ENCODE data around the gene TSPEAR. TPM values are rescaled to one million over a fixed set of nuclear protein-coding genes. Genes with fewer than 3 reads are reported as not detected.

Gene TSPEAR
- total and polyA plus RNA-seq, 4 experiments from 2014 or later = 0.07 TPM; not detected in 3

DNA sequence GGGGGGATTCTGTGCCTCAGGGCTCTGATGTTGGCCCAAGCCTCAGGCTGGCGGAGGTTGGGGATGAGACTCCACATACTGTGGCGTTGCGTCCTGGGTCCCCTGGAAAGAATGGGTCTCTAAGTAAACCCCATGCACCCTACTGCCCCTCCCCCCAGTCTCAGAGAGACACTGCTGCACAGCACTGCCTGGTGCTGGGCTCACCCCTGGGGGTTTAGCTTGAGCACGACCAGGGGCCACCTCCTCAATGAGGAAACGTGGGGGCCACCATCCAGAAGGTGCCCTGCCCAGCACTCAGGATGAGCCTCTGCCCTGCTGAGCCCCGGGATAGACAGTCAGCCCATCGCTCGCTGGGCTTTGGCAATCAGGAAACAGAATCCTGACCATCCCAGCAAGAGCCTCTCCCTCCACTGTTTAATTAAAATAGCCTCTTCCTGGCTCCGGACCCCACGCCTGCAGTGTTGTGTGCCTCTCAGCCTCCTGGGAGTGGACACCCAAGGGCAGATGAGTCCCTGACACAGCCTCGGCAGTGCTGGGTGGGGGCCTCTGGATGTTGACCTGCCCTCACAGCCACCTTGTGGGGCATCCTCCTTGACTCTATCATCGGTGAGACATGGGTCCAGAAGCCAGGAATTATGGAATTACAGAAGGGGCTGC, 141.4 kb downstream of the TSPEAR start:
- Histone ChIP-seq H3K36me3 (ENCODE audit: insufficient read depth, low read length) (no peaks in the 10 kb centered on the region), H3K4me3 (ENCODE audit: low read length in 2 of 2) (no peak overlapping the region), H3K9me3 (ENCODE audit: control insufficient read depth in 1 of 2, low read length in 2 of 2) (no peaks in the 10 kb centered on the region), H3K27me3 (ENCODE audit: insufficient read depth, low read length) (no peaks in the 10 kb centered on the region), H3K27ac (ENCODE audit: low read depth, low read length) (no peak overlapping the region), H3K4me1 (ENCODE audit: insufficient read depth, low read length) (peaks cover 7% of the 10 kb centered on the region)
- ChIA-PET POLR2A (ENCODE audit: partially characterized antibody) (no interaction called here), CTCF (ENCODE audit: partially characterized antibody) (interaction anchor here (0.6 kb wide), 1 partner anchor 13 kb away, joined by 3 read pairs; no protein-coding TSS in a partner anchor)
- H3K4me3 Mint-ChIP-seq = no peak overlapping the region
- peaks cover 5 to 14% (median 8%) of the 10 kb centered on the region in 4 donors for H3K4me1 Mint-ChIP-seq
- H3K9me3 Mint-ChIP-seq = peaks cover 0 to 6% (median 1%) of the 10 kb centered on the region in 8 donors
- H3K36me3 Mint-ChIP-seq = no peaks in the 10 kb centered on the region
- DNase-seq = no peak
- intact Hi-C loops (cut with micrococcal nuclease) = no loop called here
- no peak overlapping the region for H3K27ac Mint-ChIP-seq
- H3K27me3 Mint-ChIP-seq = peaks cover 3 to 7% of the 10 kb centered on the region in 2 donors

DNA sequence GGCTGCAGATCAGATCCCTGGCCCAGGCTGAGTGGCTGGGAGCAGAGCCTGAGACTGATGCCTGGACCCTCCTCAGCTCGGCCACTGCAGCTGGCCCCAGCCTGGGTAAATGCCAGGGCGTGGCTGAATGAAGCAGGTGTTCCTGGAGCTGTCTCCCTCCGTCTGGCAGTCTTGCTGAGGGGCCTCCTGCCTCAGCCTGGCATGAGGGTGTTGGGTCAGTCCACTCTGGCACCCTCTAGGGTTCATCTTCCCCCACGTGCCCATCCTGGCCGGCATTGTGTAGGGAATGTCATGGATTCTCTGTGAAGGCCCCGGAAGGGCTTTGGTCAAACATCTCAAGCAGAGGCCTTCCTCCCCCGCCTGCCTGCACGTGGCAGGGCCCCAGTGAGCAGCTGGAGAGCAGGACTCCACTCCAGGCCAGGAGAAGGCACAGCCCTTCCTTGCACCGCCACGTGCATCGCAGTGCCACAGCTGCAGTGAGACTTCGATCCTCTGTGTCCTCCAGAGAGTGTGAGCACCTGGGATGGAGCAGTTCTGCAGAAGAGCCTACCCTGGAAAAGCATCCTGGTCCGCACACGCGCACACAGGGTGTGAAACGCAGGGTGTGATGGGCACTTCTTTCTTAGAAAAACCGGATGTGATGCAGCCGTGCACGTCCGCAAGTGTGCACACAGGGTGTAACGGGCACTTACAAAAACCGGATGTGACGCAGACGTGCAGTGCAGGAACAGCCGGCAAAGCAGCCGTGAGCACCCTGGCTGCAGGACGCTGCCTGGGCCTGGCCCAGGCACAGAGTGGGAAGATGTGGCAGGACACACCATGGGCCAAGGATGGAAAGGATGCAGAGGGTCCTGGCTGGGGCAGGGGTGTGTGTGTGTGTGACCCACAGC, 142.5 kb downstream of the TSPEAR start:
- Histone ChIP-seq H3K4me1 (ENCODE audit: insufficient read depth, low read length) (peaks cover 13% of the 10 kb centered on the region), H3K27me3 (ENCODE audit: insufficient read depth, low read length) (no peaks in the 10 kb centered on the region), H3K4me3 (ENCODE audit: low read length in 2 of 2) (no peak overlapping the region), H3K27ac (ENCODE audit: low read depth, low read length) (no peak overlapping the region), H3K36me3 (ENCODE audit: insufficient read depth, low read length) (no peaks in the 10 kb centered on the region), H3K9me3 (ENCODE audit: control insufficient read depth in 1 of 2, low read length in 2 of 2) (no peaks in the 10 kb centered on the region)
- DNase-seq = no peak
- ChIA-PET CTCF (ENCODE audit: partially characterized antibody) (interaction anchor here (1.1 kb wide), 1 partner anchor 173 kb away, joined by 3 read pairs; no protein-coding TSS in a partner anchor), POLR2A (ENCODE audit: partially characterized antibody) (no interaction called here)
- H3K9me3 Mint-ChIP-seq = peaks cover 0 to 6% (median 1%) of the 10 kb centered on the region in 8 donors
- peak overlapping the region in 2 of 7 donors; percentile 48 to 76 for H3K27ac Mint-ChIP-seq
- H3K27me3 Mint-ChIP-seq = peaks cover 1 to 4% of the 10 kb centered on the region in 2 donors
- peak overlapping the region in 1 of 8 donors; percentile 42 for H3K4me3 Mint-ChIP-seq
- peaks cover 10 to 14% (median 11%) of the 10 kb centered on the region in 4 donors for H3K4me1 Mint-ChIP-seq
- H3K36me3 Mint-ChIP-seq = no peaks in the 10 kb centered on the region
- intact Hi-C loops (cut with micrococcal nuclease) = no loop called here

DNA sequence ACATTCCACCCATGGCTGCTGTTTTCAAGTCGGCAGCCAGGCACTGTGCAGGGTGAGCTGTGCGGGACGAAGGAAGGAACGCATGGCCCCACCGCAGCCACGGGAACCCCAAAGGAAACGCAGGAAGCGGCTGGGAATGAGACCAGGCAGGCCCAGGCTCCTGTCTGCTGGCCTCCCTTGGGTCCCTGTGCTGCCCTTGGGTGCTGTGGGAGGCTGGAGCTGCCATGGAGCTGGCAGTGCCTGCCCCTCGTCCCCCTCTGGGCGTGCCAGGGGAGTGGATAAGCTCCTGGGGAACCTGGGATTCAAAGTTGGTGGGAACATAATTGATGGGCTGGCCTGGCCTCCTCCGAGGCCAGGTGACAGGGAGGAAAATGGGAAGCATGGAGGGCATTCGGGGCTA, 143.1 kb downstream of the TSPEAR start:
- Histone ChIP-seq H3K27me3 (ENCODE audit: insufficient read depth, low read length) (no peaks in the 10 kb centered on the region), H3K36me3 (ENCODE audit: insufficient read depth, low read length) (no peaks in the 10 kb centered on the region), H3K9me3 (ENCODE audit: control insufficient read depth in 1 of 2, low read length in 2 of 2) (no peaks in the 10 kb centered on the region), H3K4me1 (ENCODE audit: insufficient read depth, low read length) (peaks cover 13% of the 10 kb centered on the region), H3K27ac (ENCODE audit: low read depth, low read length) (no peak overlapping the region), H3K4me3 (ENCODE audit: low read length in 2 of 2) (no peak overlapping the region)
- intact Hi-C loops (cut with micrococcal nuclease) = no loop called here
- no peak for DNase-seq
- H3K9me3 Mint-ChIP-seq = peaks cover 0 to 6% (median 2%) of the 10 kb centered on the region in 8 donors
- no peaks in the 10 kb centered on the region for H3K36me3 Mint-ChIP-seq
- CTCF ChIA-PET (ENCODE audit: partially characterized antibody) = interaction anchor here (1.1 kb wide), 1 partner anchor 174 kb away, joined by 3 read pairs; no protein-coding TSS in a partner anchor
- peaks cover 1 to 4% of the 10 kb centered on the region in 2 donors for H3K27me3 Mint-ChIP-seq
- peaks cover 10 to 14% (median 11%) of the 10 kb centered on the region in 4 donors for H3K4me1 Mint-ChIP-seq
- POLR2A ChIA-PET (ENCODE audit: partially characterized antibody) = no interaction called here
- no peak overlapping the region for H3K4me3 Mint-ChIP-seq
- no peak overlapping the region for H3K27ac Mint-ChIP-seq

DNA sequence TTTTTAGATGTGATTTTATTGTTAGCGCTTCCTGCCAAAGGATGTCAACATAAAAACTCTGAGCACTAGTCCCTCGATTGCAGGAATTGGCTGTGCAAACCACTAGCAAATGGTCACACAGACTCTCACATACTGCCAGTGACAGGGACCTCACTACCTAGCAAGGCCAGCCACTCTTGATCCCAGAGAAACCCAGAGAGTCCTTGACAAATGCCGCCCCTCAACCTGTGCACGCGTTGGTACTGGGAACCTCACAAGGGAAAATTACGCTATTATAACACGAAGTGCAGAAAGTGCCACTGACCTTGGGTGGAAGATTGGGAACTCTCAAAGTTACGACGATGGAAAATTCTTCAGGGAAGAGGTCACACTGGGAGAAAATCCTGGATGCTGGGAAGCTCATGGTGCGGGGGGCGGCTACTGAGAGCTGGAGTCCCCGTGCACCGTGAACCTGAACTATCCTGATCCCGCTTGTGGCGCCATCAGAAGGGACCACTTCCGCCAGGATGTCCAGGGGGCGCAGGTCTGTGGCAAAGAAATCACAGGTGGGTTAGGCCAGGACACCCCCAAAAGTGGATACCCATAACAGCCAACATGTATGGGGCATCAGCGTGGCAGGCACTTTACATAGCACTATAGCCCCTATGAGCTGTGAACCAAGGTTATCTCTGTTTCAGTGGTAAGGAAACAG, 143.7 kb downstream of the TSPEAR start:
- intact Hi-C loops (cut with micrococcal nuclease) = no loop called here
- H3K27me3 Mint-ChIP-seq = peaks cover 1 to 4% of the 10 kb centered on the region in 2 donors
- H3K4me1 ChIP-seq (ENCODE audit: insufficient read depth, low read length) = peaks cover 13% of the 10 kb centered on the region
- H3K27ac ChIP-seq (ENCODE audit: low read depth, low read length) = no peak overlapping the region
- no peaks in the 10 kb centered on the region for H3K27me3 ChIP-seq (ENCODE audit: insufficient read depth, low read length)
- H3K36me3 ChIP-seq (ENCODE audit: insufficient read depth, low read length) = no peaks in the 10 kb centered on the region
- no peaks in the 10 kb centered on the region for H3K9me3 ChIP-seq (ENCODE audit: control insufficient read depth in 1 of 2, low read length in 2 of 2)
- no peak overlapping the region for H3K4me3 Mint-ChIP-seq
- ChIA-PET POLR2A (ENCODE audit: partially characterized antibody) (no interaction called here), CTCF (ENCODE audit: partially characterized antibody) (interaction anchor here (1.1 kb wide), 1 partner anchor 175 kb away, joined by 3 read pairs; no protein-coding TSS in a partner anchor)
- H3K36me3 Mint-ChIP-seq = no peaks in the 10 kb centered on the region
- H3K27ac Mint-ChIP-seq = peak overlapping the region in 2 of 7 donors; percentile 4 to 17
- no peak for DNase-seq
- H3K4me1 Mint-ChIP-seq = peaks cover 10 to 14% (median 11%) of the 10 kb centered on the region in 4 donors
- H3K4me3 ChIP-seq (ENCODE audit: low read length in 2 of 2) = no peak overlapping the region
- peaks cover 0 to 11% (median 5%) of the 10 kb centered on the region in 8 donors for H3K9me3 Mint-ChIP-seq

DNA sequence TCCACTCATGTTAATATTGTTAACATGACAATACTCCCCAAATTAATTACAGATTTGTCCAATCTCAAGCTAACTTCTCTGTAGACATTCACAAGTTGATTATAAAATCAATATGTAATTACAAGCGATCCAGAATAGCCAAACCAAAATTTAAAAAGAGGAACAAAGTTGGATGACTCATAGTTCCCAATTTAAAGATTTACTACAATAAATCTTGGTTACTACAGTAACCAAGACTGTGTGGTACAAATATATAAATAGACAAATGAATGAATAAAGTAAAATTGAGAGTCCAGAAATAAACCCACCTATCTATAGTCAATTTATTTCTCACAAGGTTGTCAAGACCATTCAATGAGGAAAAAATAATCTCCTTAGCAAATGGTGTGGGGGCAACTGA, 145.0 kb downstream of the TSPEAR start:
- H3K4me3 Mint-ChIP-seq = no peak overlapping the region
- H3K27me3 Mint-ChIP-seq = peaks cover 1 to 2% of the 10 kb centered on the region in 2 donors
- H3K9me3 Mint-ChIP-seq = peaks cover 2 to 20% (median 16%) of the 10 kb centered on the region in 8 donors
- peaks cover 0 to 3% of the 10 kb centered on the region in 2 donors for H3K36me3 Mint-ChIP-seq
- ChIA-PET CTCF (ENCODE audit: partially characterized antibody) (no interaction called here), POLR2A (ENCODE audit: partially characterized antibody) (no interaction called here)
- H3K4me3 ChIP-seq (ENCODE audit: low read length in 2 of 2) = no peak overlapping the region
- no peaks in the 10 kb centered on the region for H3K27me3 ChIP-seq (ENCODE audit: insufficient read depth, low read length)
- DNase-seq = no peak
- H3K27ac ChIP-seq (ENCODE audit: low read depth, low read length) = no peak overlapping the region
- H3K4me1 ChIP-seq (ENCODE audit: insufficient read depth, low read length) = peaks cover 13% of the 10 kb centered on the region
- intact Hi-C loops (cut with micrococcal nuclease) = no loop called here
- no peaks in the 10 kb centered on the region for H3K36me3 ChIP-seq (ENCODE audit: insufficient read depth, low read length)
- H3K9me3 ChIP-seq (ENCODE audit: control insufficient read depth in 1 of 2, low read length in 2 of 2) = no peaks in the 10 kb centered on the region
- H3K4me1 Mint-ChIP-seq = peaks cover 10 to 14% (median 11%) of the 10 kb centered on the region in 4 donors
- no peak overlapping the region for H3K27ac Mint-ChIP-seq

DNA sequence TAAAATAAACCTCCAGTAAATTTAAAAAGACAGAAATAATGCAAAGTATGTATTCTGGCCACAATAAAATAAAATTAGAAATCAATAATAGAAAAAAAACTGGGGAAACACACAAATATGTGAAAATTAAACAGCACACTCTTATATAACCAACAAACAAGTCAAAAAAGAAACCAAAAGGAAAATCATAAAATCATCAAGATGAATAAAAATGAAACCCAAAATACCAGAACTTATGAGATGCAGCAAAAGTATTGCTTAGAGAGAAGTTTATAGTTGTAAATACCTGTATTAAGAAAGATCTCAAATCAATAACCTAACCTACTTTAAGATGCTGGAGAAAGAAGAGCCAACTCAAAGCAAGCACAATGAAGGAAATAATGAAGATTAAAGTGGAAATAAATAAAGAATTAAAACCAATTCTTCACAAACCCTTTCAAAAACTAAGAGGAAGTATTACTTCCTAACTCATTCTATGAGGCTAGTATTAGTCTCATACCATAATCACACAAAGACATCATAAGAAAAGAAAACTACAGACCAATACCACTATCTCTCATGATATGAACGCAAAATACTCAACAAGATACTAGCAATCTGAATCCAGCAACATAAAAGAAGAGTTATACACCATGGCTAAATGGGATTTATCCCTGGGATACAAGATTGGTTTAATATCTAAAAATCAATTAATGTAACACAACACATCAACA, 146.3 kb downstream of the TSPEAR start:
- no peaks in the 10 kb centered on the region for H3K9me3 ChIP-seq (ENCODE audit: control insufficient read depth in 1 of 2, low read length in 2 of 2)
- no peak overlapping the region for H3K4me3 ChIP-seq (ENCODE audit: low read length in 2 of 2)
- peak in 1 of 5 donors; percentile 16 for DNase-seq
- peak overlapping the region; percentile 23 to 94 (median 65) for H3K27ac Mint-ChIP-seq
- H3K4me3 Mint-ChIP-seq = peak overlapping the region in 6 of 8 donors; percentile 29 to 60 (median 48)
- H3K4me1 Mint-ChIP-seq = peaks cover 10 to 14% (median 11%) of the 10 kb centered on the region in 4 donors
- intact Hi-C loops (cut with micrococcal nuclease) = no loop called here
- no peaks in the 10 kb centered on the region for H3K36me3 ChIP-seq (ENCODE audit: insufficient read depth, low read length)
- H3K27ac ChIP-seq (ENCODE audit: low read depth, low read length) = no peak overlapping the region
- H3K4me1 ChIP-seq (ENCODE audit: insufficient read depth, low read length) = peaks cover 13% of the 10 kb centered on the region
- peaks cover 2 to 31% (median 24%) of the 10 kb centered on the region in 8 donors for H3K9me3 Mint-ChIP-seq
- peaks cover 0 to 1% of the 10 kb centered on the region in 2 donors for H3K27me3 Mint-ChIP-seq
- H3K27me3 ChIP-seq (ENCODE audit: insufficient read depth, low read length) = no peaks in the 10 kb centered on the region
- ChIA-PET POLR2A (ENCODE audit: partially characterized antibody) (no interaction called here), CTCF (ENCODE audit: partially characterized antibody) (interaction anchor here (1.2 kb wide), 1 partner anchor 178 kb away, joined by 3 read pairs; no protein-coding TSS in a partner anchor)
- H3K36me3 Mint-ChIP-seq = peaks cover 2 to 3% of the 10 kb centered on the region in 2 donors

Data from CD4-positive, alpha-beta memory T cell (primary cell).